Measurements from ENCODE around the gene BICD2.

BICD2 gene

GRCh38 chr9:92668746-92669526, 95.7 kb downstream of the BICD2 start:
- DNase-seq (ENCODE audit: low spot score), result peak; percentile 62

GRCh38 chr9:92666912-92667532, 97.6 kb downstream of the BICD2 start:
- DNase-seq (ENCODE audit: low spot score), result no peak

GRCh38 chr9:92666236-92666635, 98.4 kb downstream of the BICD2 start:
- no peak for DNase-seq (ENCODE audit: low spot score)

GRCh38 chr9:92665836-92666235, 98.8 kb downstream of the BICD2 start:
- no peak for DNase-seq (ENCODE audit: low spot score)

GRCh38 chr9:92664394-92665152, 100.1 kb downstream of the BICD2 start:
- no peak for DNase-seq (ENCODE audit: low spot score)

GRCh38 chr9:92663951-92664350, 100.7 kb downstream of the BICD2 start:
- no peak for DNase-seq (ENCODE audit: low spot score)

- no peak for DNase-seq (ENCODE audit: low spot score)
These were observed 101.5 kb downstream of the BICD2 start for GRCh38 chr9:92663126-92663525.

GRCh38 chr9:92661743-92662142, 102.9 kb downstream of the BICD2 start:
- no peak for DNase-seq (ENCODE audit: low spot score)

All from SW480 (cell line).